Activated CD8-positive, alpha-beta T cell treated with anti-CD3 and anti-CD28 coated beads, Interleukin-2, amount 10 ng/mL, durations not matched to agents 7 days and 5 days (primary cell): ENCODE measurements around the gene SLC5A11. TPM values are rescaled to one million over a fixed set of nuclear protein-coding genes. Genes with fewer than 3 reads are reported as not detected.

ENCODE experiments used
- ATAC-seq: fragments of 150-1000 bp; cut with Tn5 transposase; one replicate; pipeline ENCODE4 v1.10.0; 2021; ENCODE audit warnings: moderate library complexity
- CTCF ChIA-PET: fragments of 350-600 bp; sonication (Branson Sonifier 250); formaldehyde crosslinking; loops from one replicate; lab custom pipeline; 2021; ENCODE audit warnings: antibody characterized with exemption; lab: Charles Lee
- POLR2A ChIA-PET: fragments of 350-600 bp; sonication (Branson Sonifier 250); formaldehyde crosslinking; loops from one replicate; lab custom pipeline; 2021; ENCODE audit warnings: antibody characterized with exemption; lab: Charles Lee
- DNase-seq: peaks from one replicate; pipeline ENCODE4 v3.0.0-alpha.2; 2020
- H3K27ac Mint-ChIP-seq: one replicate; pipeline ENCODE4 v1.8.0; 2021; ENCODE audit warnings: mild to moderate bottlenecking, mixed read lengths
- H3K27me3 Mint-ChIP-seq: one replicate; pipeline ENCODE4 v1.8.0; 2021; ENCODE audit warnings: low read depth, mixed read lengths
- H3K36me3 Mint-ChIP-seq: one replicate; pipeline ENCODE4 v1.8.0; 2021; ENCODE audit warnings: low read depth, mixed read lengths
- H3K4me1 Mint-ChIP-seq: one replicate; pipeline ENCODE4 v1.8.0; 2021; ENCODE audit warnings: low read depth, mixed read lengths
- H3K4me3 Mint-ChIP-seq: one replicate; pipeline ENCODE4 v1.8.0; 2021; ENCODE audit warnings: mild to moderate bottlenecking, mixed read lengths
- H3K9me3 Mint-ChIP-seq: one replicate; pipeline ENCODE4 v1.8.0; 2022; ENCODE audit warnings: mixed read lengths; ENCODE audit not compliant: insufficient read depth
- total RNA-seq, 2 experiments: library from RNA; stranded (reverse); gene quantifications; one replicate each; pipeline ENCODE4 v1.2.3, GENCODE V29; 2021

The SLC5A11 gene
- total RNA-seq, 2 experiments from 2014 or later, result 0.44 TPM; not detected in 1

DNA sequence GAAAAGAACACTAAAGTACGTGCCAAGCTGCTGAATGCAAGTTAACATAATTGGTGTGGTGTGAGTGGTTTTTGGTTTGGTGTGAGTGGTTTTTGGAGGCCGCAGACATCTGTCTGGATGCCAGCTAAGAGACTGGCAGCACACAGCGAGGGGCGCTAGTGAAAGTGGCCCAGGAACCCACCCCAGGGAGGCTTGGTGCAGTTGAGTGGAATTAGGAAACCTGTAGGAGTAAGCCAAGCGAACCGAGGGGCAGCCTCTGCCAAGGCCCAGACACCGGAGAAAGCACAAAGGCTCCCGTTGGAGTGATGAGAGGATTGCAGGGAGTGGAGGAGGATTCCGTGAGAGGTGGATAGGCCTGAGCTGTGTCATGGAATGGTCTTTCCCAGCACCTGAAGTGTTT lies 24.6 kb upstream of the SLC5A11 start:
- no peak overlapping the region for H3K4me3 Mint-ChIP-seq
- CTCF ChIA-PET, result no interaction called here

DNA sequence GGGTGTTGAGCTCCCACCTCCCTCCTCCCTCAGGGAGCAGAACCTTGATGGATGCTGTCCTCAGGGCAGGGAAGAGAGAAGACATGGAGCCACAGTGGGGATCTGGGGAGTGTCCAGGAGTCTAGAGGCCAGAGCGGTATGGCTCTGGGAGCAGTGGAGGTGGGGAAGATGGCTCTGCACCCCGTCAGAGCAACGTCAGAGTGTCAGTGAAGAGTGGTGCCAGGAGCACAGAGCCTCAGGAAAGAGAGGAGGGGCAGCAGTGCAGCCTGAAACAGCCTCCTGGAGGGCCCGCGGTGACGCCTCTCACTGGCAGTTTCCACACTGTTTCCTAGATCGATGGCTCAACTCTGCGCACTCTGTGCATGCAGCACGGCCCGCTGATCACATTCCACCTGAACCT lies 23.2 kb upstream of the SLC5A11 start:
- peaks cover 53% of the 10 kb centered on the region for H3K36me3 Mint-ChIP-seq
- H3K27ac Mint-ChIP-seq, result no peak overlapping the region
- POLR2A ChIA-PET, result no interaction called here
- H3K9me3 Mint-ChIP-seq, result no peaks in the 10 kb centered on the region
- no peaks in the 10 kb centered on the region for H3K27me3 Mint-ChIP-seq
- H3K4me1 Mint-ChIP-seq, result peaks cover 8% of the 10 kb centered on the region
- no peak overlapping the region for H3K4me3 Mint-ChIP-seq
- CTCF ChIA-PET, result no interaction called here
- no peak for ATAC-seq
- no peak for DNase-seq

More for the DNA sequence above, 24.6 kb upstream of the SLC5A11 start:
- H3K27ac Mint-ChIP-seq, result peak overlapping the region; percentile 33
- H3K36me3 Mint-ChIP-seq, result peaks cover 54% of the 10 kb centered on the region
- POLR2A ChIA-PET, result no interaction called here
- H3K4me1 Mint-ChIP-seq, result peaks cover 8% of the 10 kb centered on the region
- DNase-seq (no peak), ATAC-seq (no peak)
- H3K27me3 Mint-ChIP-seq, result no peaks in the 10 kb centered on the region
- no peaks in the 10 kb centered on the region for H3K9me3 Mint-ChIP-seq

DNA sequence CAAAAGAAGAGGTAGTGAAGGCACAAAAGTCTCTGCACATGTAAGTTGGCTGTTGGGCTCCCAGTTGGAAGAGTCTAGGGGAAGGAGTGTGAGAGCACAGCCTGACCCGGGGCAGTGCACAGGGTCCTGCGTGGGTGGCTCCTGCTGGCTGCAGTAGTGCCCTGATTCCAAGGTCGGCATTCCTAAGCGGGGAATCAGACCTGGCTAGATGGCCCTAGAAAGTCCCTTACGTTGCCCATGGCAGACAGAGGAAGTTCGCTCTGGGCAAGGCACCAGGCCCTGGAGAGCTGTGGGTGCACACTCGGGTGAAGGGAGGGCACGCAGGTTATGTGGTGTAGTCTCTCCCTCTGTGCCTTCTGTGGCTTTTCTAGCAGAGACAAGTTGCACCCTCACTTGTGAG lies 22.8 kb upstream of the SLC5A11 start:
- no peak overlapping the region for H3K4me3 Mint-ChIP-seq
- ATAC-seq (no peak), DNase-seq (no peak)
- peaks cover 8% of the 10 kb centered on the region for H3K4me1 Mint-ChIP-seq
- ChIA-PET POLR2A (no interaction called here), CTCF (no interaction called here)
- no peak overlapping the region for H3K27ac Mint-ChIP-seq
- H3K27me3 Mint-ChIP-seq, result no peaks in the 10 kb centered on the region
- H3K9me3 Mint-ChIP-seq, result no peaks in the 10 kb centered on the region
- peaks cover 49% of the 10 kb centered on the region for H3K36me3 Mint-ChIP-seq

DNA sequence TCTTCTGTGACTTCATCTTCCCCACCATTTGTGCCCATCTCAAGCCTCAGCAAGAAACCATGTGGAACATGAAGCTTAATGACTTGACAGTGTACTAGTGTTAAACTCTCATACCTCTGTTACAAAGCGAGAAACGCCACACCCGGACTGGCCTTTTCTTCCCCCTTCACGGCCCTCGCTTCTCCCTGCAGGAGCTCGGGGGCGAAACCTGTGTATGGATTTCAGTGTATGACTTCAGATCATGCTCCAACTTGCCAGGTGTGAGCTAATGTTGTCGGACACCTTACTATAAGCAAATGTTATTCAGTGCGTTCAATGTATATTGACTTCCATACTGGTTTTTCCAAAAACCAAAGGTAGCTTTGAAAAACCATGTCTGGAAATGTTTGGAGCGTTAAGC lies 20.1 kb upstream of the SLC5A11 start:
- Mint-ChIP-seq H3K27me3 (no peaks in the 10 kb centered on the region), H3K4me1 (peaks cover 8% of the 10 kb centered on the region), H3K36me3 (peaks cover 29% of the 10 kb centered on the region), H3K9me3 (no peaks in the 10 kb centered on the region), H3K27ac (no peak overlapping the region), H3K4me3 (no peak overlapping the region)
- ChIA-PET POLR2A (no interaction called here), CTCF (no interaction called here)
- DNase-seq (no peak), ATAC-seq (no peak)

DNA sequence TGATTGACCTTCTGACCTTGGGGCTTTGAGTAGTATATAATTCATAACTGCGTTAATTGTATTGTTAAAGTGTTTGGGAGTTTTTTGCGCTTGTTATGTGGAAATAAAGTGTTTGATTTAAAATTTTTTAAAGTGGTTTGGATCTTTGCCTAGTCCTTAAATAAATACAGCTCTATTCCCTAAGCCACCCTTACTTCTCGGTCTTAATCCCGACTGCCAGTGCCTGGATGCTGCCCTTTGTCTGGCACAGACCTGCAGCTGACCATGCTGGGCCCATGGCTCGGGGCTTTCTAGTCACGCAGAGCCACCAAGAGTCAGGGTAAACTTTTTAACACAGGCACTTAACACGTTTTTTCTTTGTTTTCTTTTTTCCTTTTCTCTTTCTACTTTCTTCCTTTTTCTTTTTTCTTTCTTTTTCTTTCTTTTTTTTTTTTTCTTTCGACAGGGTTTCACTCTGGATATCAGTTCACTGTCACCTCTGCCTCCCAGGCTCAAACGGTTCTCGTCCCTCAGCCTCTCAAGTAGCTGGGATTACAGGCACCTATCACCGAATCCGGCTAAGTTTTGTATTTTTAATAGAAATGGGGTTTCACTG lies 19.6 kb upstream of the SLC5A11 start:
- POLR2A ChIA-PET, result no interaction called here
- no peaks in the 10 kb centered on the region for H3K27me3 Mint-ChIP-seq
- no peak for ATAC-seq
- H3K9me3 Mint-ChIP-seq, result no peaks in the 10 kb centered on the region
- DNase-seq, result no peak
- H3K4me3 Mint-ChIP-seq, result no peak overlapping the region
- H3K27ac Mint-ChIP-seq, result no peak overlapping the region
- H3K36me3 Mint-ChIP-seq, result peaks cover 29% of the 10 kb centered on the region
- H3K4me1 Mint-ChIP-seq, result peaks cover 6% of the 10 kb centered on the region
- CTCF ChIA-PET, result no interaction called here

DNA sequence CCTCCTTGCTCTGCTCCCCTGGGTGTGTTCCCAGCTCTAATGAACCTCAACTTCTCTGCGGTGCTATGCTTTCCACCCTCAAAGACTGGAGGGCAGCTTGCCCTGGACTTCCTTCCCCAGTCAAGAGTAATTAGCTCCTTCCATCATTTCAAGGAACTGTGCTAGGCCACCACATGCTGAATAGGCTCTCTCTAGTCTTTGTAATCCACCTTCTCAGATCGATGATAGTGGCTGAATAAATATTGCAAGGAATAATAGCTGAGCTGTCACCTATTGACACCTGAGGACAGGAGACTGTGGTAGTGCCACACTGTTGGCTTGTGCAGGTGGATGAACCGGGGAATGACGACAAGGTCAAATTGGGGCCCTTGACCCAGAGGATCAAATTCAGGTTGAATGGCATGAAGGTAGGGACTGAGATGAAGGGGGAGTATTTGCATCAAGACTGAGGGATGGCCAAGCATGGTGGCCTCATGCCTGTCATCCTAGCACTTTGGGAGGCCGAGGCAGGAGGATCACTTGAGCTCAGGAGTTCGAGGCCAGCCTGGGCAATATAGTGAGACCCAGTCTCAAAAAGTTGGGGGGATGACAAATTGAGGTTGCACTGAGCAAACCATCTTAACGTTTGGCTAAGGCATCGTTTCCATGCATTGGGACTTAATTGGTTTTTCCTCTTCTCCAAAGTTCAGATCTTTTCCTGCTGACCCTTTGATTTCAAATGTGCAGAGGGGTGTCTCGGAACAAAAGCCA lies 18.8 kb upstream of the SLC5A11 start:
- Mint-ChIP-seq H3K4me3 (no peak overlapping the region), H3K36me3 (peaks cover 26% of the 10 kb centered on the region), H3K27me3 (no peaks in the 10 kb centered on the region), H3K27ac (no peak overlapping the region), H3K9me3 (no peaks in the 10 kb centered on the region), H3K4me1 (peaks cover 2% of the 10 kb centered on the region)
- CTCF ChIA-PET, result no interaction called here
- DNase-seq (no peak), ATAC-seq (no peak)
- POLR2A ChIA-PET, result no interaction called here

DNA sequence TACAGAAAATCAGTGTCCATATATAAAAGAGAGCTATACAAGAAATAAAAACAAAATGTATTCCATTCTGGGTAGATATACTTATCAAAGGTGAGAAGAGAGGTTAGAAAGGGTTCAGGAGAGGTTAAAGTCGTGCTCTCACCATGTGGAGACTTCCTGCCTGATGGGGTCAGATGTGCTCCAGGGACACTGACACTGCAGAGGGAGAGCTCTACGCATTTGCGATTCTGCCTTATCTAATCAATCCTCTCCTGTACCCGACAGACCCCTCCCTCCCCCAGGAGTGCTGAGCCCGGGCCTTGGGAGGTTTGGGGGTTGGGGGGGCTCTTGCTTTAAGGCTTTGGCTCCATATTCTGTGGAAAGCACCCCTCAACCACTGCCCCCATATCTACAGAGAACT lies 16.6 kb upstream of the SLC5A11 start:
- H3K27me3 Mint-ChIP-seq, result no peaks in the 10 kb centered on the region
- H3K27ac Mint-ChIP-seq, result no peak overlapping the region
- peaks cover 10% of the 10 kb centered on the region for H3K36me3 Mint-ChIP-seq
- DNase-seq (no peak), ATAC-seq (no peak)
- no peak overlapping the region for H3K4me3 Mint-ChIP-seq
- ChIA-PET POLR2A (no interaction called here), CTCF (no interaction called here)
- no peaks in the 10 kb centered on the region for H3K9me3 Mint-ChIP-seq
- H3K4me1 Mint-ChIP-seq, result no peaks in the 10 kb centered on the region

DNA sequence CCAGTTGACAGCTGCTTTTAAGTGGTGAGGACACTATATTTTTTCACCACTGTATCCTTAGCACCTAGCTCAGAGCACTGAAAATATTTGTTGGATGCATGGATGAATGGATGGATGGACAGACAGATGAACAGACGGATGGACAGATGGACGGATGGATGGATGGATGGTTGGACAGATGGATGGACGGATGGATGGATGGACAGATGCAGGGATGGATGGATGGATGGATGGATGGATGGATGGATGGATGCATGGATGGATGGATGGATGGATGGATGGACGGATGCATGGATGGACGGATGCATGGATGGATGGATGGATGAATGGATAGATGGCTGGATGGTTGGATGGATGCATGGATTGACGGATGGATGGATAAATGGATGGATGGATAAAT lies 12.4 kb upstream of the SLC5A11 start:
- no peak for ATAC-seq
- ChIA-PET POLR2A (no interaction called here), CTCF (no interaction called here)
- no peaks in the 10 kb centered on the region for H3K4me1 Mint-ChIP-seq
- no peaks in the 10 kb centered on the region for H3K9me3 Mint-ChIP-seq
- no peak for DNase-seq
- no peaks in the 10 kb centered on the region for H3K36me3 Mint-ChIP-seq
- no peaks in the 10 kb centered on the region for H3K27me3 Mint-ChIP-seq
- no peak overlapping the region for H3K4me3 Mint-ChIP-seq
- H3K27ac Mint-ChIP-seq, result no peak overlapping the region

DNA sequence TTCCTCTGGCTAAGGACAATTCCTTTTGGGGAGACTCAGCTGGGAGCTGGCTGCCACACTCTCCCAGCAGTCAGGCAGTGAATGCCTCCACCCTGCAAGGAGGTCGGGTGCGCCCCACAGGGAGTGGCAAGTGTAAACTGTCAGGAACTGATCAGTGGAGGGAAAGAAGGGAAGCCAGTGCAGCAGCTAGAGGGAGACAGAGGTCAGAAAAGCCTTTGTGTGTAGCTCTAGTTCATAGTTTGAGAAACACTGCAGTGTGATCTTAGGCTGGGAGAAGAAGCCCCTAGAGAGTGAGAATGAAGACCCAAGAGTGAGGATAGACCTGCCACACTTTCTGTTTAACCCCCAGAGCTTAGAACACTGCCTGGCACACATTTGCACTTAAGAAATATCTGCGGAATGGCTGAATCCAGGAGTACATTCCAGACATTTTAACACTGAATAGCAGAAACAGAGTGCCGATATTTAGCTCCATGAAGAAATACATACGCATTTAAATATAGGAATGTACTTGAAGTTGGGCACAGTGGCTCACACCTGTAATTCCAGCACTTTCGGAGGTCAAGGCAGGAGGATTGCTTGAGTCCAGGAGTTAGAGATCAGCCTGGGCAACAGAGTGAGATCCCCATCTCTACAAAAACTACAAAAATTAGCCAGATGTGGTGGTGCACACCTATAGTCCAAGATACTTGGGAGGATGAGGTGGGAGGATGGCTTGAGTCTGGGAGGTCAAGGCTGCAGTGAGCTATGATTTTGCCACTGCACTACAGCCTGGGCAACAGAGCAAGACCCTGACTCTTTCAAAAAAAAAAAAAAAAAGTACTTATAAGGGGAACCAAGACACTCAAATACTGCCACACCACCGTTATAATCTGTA lies 11.1 kb upstream of the SLC5A11 start:
- CTCF ChIA-PET, result interaction anchor here (1.2 kb wide), 1 partner anchor 390 kb away, joined by 4 read pairs; no protein-coding TSS in a partner anchor
- Mint-ChIP-seq H3K4me1 (no peaks in the 10 kb centered on the region), H3K36me3 (no peaks in the 10 kb centered on the region), H3K27ac (no peak overlapping the region), H3K4me3 (no peak overlapping the region), H3K27me3 (no peaks in the 10 kb centered on the region), H3K9me3 (no peaks in the 10 kb centered on the region)
- DNase-seq, result no peak
- POLR2A ChIA-PET, result no interaction called here
- ATAC-seq, result no peak

DNA sequence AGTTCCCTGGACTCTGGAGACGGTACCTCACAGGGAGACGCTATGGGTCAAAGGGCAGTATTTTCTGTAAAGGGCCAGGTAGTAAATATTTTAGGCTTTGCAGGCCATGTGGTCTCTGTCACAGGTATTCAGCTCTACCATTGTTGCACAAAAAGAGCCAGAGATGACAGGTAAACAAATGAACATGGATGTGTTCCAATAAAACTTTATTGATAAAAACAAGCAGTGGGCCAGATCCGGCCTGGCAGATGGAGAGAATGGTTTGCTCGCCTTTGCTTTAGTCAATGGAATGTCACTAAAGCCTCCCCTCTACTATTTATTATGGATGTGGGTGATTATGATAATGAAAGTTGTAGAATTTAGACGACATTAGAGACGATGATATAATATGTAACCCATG lies 8.9 kb upstream of the SLC5A11 start:
- Mint-ChIP-seq H3K4me3 (no peak overlapping the region), H3K4me1 (no peaks in the 10 kb centered on the region), H3K27ac (no peak overlapping the region), H3K9me3 (no peaks in the 10 kb centered on the region), H3K27me3 (no peaks in the 10 kb centered on the region), H3K36me3 (no peaks in the 10 kb centered on the region)
- CTCF ChIA-PET, result no interaction called here
- DNase-seq (no peak), ATAC-seq (no peak)
- POLR2A ChIA-PET, result no interaction called here

DNA sequence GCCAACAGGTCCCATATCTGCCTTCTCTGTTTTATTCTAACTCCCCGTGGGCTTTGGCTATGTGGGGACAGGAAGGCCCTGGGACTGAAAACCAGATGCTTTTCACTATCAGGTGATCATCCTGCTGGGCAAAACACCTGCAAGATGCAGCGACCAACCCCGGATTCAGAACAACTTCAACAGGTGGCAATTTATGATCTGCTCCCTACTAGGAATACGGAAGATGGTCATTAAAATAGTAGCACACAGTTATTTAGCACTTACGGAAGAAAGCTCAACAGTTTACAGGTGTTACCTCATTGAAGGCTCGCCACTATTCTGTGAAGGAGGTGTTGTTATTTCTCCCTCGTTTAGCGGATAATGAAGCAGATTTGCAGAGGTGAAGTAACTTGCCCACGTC lies 7.8 kb upstream of the SLC5A11 start:
- Mint-ChIP-seq H3K4me1 (no peaks in the 10 kb centered on the region), H3K4me3 (no peak overlapping the region), H3K27me3 (no peaks in the 10 kb centered on the region), H3K9me3 (no peaks in the 10 kb centered on the region), H3K27ac (no peak overlapping the region), H3K36me3 (no peaks in the 10 kb centered on the region)
- ChIA-PET POLR2A (no interaction called here), CTCF (no interaction called here)
- ATAC-seq (no peak), DNase-seq (no peak)
